Uterus (tissue), 2 donors: Measurements from ENCODE around the gene NPHP3.

ENCODE experiments used
- CTCF ChIP-seq, 4 experiments: fragments of 200-600 bp in 2 of 4; fragments of 450-650 bp in 2 of 4; sonication (generic) in 2 of 4; IDR thresholded peaks; one replicate each; pipeline ENCODE4 v1.5.1; 2016 to 2019; ENCODE audit warnings: antibody characterized with exemption in 4 of 4, mild to moderate bottlenecking in 2 of 4, moderate library complexity in 1 of 4
- POLR2A ChIP-seq, 2 donors: fragments of 450-650 bp; IDR thresholded peaks; one replicate each; pipeline ENCODE4 v1.6.1; 2016; ENCODE audit warnings: antibody characterized with exemption in 2 of 2, mild to moderate bottlenecking in 1 of 2, moderate library complexity in 1 of 2

- no peak for TF ChIP-seq CTCF (IDR thresholded peaks at IDR 0.05)
- TF ChIP-seq POLR2A (IDR thresholded peaks at IDR 0.05): no peak
These were observed 12.4 kb downstream of the NPHP3 start for GRCh38 chr3:132709761-132710160.
